Ascending aorta (tissue), 2 donors: Measurements from ENCODE around the gene SHQ1. TPM values are rescaled to one million over a fixed set of nuclear protein-coding genes. Genes with fewer than 3 reads are reported as not detected.
A peak's percentile ranks its signal among the peaks of the same experiment; 100 is the strongest.

Experiments used
- DNase-seq, 2 donors: peaks; one replicate each; pipeline ENCODE4 v3.0.0-alpha.2; 2019; ENCODE audit warnings: low spot score in 2 of 2
- H3K27ac ChIP-seq, 2 donors: fragments of 200-600 bp; sonication (generic); one replicate each; pipeline ENCODE4 v1.5.1; 2016 to 2017; ENCODE audit warnings: mild to moderate bottlenecking in 1 of 2
- H3K27me3 ChIP-seq: fragments of 200-600 bp; sonication (generic); one replicate; pipeline ENCODE4 v1.5.1; 2017
- H3K36me3 ChIP-seq, 2 donors: fragments of 200-600 bp; sonication (generic); one replicate each; pipeline ENCODE4 v1.5.1; 2016
- H3K4me1 ChIP-seq, 2 donors: fragments of 200-600 bp; sonication (generic); one replicate each; pipeline ENCODE4 v1.5.1; 2016 to 2017; ENCODE audit warnings: mild to moderate bottlenecking in 1 of 2
- H3K4me3 ChIP-seq, 2 donors: fragments of 200-600 bp; sonication (generic); one replicate each; pipeline ENCODE4 v1.5.1; 2016 to 2017; ENCODE audit warnings: mild to moderate bottlenecking in 1 of 2
- H3K9me3 ChIP-seq, 2 donors: fragments of 200-600 bp; sonication (generic); one replicate each; pipeline ENCODE4 v1.5.1; 2016
- intact Hi-C: fragments of 100-400 bp; cut with DNase I; formaldehyde crosslinking; loops from one replicate; pipeline ENCODE4 v1.15.1; 2023
- total RNA-seq: library from RNA; depleted of rRNA; stranded (reverse); fragments of >200 nt; gene quantifications from one replicate; pipeline ENCODE4 v1.1.0, GENCODE V29; 2016
- TF ChIP-seq, protein P1 (sequence below), 3 experiments: fragments of 200-600 bp in 2 of 3; fragments of 450-650 bp in 1 of 3; sonication (generic) in 2 of 3; IDR thresholded peaks; one replicate each; pipeline ENCODE4 v1.5.1; 2016 to 2019; ENCODE audit warnings: antibody characterized with exemption in 3 of 3, mild to moderate bottlenecking in 1 of 3, moderate library complexity in 1 of 3

Gene SHQ1
- total RNA-seq, 1 donor from 2014 or later: 4.2 TPM

DNA sequence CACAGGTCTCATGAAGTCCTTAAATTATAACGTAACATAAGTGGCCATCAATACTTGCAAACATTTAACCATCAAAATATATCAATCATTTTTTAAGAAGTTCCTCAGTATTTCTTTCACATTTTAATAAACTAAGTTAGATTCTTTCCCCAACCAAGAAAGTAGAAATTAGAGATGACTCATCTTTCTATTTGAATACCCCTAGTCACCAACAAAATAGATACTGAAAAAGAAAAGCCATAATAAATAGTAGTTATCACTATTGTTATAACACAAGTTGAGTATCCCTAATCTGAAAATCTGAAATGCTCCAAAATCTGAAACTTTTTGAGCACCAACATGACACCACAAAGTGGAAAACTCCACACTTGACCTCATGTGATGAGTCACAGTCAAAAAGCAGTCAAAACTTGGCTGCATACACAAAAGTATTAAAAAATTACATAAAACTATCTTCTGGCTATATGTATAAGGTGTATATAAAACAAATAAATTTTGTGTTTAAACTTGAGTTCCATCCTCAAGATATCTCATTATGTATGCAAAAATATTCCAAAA, 3.7 kb downstream of the SHQ1 start:
- intact Hi-C loops: no loop called here
- TF ChIP-seq, protein P1, sequence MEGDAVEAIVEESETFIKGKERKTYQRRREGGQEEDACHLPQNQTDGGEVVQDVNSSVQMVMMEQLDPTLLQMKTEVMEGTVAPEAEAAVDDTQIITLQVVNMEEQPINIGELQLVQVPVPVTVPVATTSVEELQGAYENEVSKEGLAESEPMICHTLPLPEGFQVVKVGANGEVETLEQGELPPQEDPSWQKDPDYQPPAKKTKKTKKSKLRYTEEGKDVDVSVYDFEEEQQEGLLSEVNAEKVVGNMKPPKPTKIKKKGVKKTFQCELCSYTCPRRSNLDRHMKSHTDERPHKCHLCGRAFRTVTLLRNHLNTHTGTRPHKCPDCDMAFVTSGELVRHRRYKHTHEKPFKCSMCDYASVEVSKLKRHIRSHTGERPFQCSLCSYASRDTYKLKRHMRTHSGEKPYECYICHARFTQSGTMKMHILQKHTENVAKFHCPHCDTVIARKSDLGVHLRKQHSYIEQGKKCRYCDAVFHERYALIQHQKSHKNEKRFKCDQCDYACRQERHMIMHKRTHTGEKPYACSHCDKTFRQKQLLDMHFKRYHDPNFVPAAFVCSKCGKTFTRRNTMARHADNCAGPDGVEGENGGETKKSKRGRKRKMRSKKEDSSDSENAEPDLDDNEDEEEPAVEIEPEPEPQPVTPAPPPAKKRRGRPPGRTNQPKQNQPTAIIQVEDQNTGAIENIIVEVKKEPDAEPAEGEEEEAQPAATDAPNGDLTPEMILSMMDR (IDR thresholded peaks at IDR 0.05): no peak

DNA sequence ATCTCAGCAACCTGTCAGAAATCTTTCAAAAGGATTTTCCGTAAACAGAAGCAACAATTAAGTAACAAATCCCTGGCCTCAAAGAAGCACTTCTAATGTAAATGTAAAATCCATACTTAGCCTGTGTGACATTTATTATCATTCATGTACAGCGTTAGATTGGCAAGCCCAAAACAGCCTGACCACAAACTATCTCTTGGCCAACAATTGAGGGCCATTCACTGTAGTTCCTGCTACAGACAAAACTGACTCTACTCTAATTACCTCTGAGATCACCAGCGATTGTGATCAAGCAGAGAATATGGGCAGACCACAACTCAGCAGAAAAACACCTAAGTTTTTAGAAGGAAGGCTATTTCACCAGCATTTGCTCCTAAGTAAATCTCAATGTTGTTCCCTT, 9.2 kb downstream of the SHQ1 start:
- intact Hi-C loops: no loop called here
- no peak overlapping the region for H3K27ac ChIP-seq
- TF ChIP-seq, protein P1 (IDR thresholded peaks at IDR 0.05): no peak
- H3K4me1 ChIP-seq: peaks cover 4 to 5% of the 10 kb centered on the region in 2 donors
- peaks cover 9 to 16% of the 10 kb centered on the region in 2 donors for H3K36me3 ChIP-seq
- DNase-seq: no peak
- no peaks in the 10 kb centered on the region for H3K27me3 ChIP-seq
- H3K9me3 ChIP-seq: no peaks in the 10 kb centered on the region
- H3K4me3 ChIP-seq: no peak overlapping the region

More for the DNA sequence above, 3.7 kb downstream of the SHQ1 start:
- DNase-seq: no peak
- no peak overlapping the region for H3K27ac ChIP-seq
- H3K4me3 ChIP-seq: no peak overlapping the region
- H3K9me3 ChIP-seq: no peaks in the 10 kb centered on the region
- peaks cover 2 to 16% of the 10 kb centered on the region in 2 donors for H3K36me3 ChIP-seq
- no peaks in the 10 kb centered on the region for H3K27me3 ChIP-seq
- H3K4me1 ChIP-seq: peaks cover 7 to 9% of the 10 kb centered on the region in 2 donors

DNA sequence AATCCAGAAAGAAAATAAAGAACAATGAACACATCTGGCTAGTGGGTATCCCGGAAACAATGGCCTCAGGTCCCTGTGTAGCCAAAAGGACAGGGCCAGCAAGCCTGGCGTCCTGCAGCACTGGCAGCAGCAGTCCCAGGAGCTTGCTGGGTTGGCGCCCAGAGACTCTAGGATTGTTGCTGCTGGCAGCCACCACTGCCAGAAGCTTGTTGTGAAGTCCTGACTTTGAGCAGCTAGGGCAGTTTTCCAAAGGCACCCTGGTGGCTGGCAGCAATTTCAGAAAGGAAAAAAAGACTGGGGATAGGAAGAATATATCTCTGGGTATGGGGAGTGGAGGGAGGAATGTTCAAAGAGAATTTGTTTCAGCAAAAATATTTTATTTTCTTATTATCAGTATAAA, 11.3 kb downstream of the SHQ1 start:
- Histone ChIP-seq H3K9me3 (no peaks in the 10 kb centered on the region), H3K4me3 (no peak overlapping the region), H3K4me1 (peaks cover 4 to 5% of the 10 kb centered on the region in 2 donors), H3K36me3 (peaks cover 9 to 16% of the 10 kb centered on the region in 2 donors), H3K27me3 (no peaks in the 10 kb centered on the region), H3K27ac (no peak overlapping the region)
- intact Hi-C loops: no loop called here
- TF ChIP-seq, protein P1 (IDR thresholded peaks at IDR 0.05): no peak
- DNase-seq: peak in 1 of 2 donors; percentile 84

DNA sequence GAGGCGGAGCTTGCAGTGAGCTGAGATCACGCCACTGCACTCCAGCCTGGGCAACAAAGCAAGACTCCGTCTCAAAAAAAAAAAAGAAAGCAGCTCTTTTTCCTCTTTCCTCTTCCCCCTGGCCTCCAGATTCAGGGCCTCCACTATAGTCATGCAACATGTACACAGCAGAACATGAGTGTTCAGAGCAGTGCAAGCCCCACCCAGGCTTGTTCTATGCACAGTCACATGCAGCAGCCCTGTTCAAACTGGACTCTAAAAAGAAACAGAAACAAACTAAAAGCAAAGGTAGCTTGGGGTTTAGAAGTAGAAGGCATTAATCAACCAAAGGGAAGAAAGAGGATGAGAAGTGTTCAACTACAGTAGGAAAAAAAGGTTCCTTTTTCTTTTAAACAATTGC, 11.8 kb downstream of the SHQ1 start:
- Histone ChIP-seq H3K4me3 (no peak overlapping the region), H3K27me3 (no peaks in the 10 kb centered on the region), H3K4me1 (peaks cover 4 to 5% of the 10 kb centered on the region in 2 donors), H3K27ac (no peak overlapping the region), H3K36me3 (peaks cover 9 to 12% of the 10 kb centered on the region in 2 donors), H3K9me3 (no peaks in the 10 kb centered on the region)
- intact Hi-C loops: no loop called here
- no peak for DNase-seq
- TF ChIP-seq, protein P1 (IDR thresholded peaks at IDR 0.05): no peak

DNA sequence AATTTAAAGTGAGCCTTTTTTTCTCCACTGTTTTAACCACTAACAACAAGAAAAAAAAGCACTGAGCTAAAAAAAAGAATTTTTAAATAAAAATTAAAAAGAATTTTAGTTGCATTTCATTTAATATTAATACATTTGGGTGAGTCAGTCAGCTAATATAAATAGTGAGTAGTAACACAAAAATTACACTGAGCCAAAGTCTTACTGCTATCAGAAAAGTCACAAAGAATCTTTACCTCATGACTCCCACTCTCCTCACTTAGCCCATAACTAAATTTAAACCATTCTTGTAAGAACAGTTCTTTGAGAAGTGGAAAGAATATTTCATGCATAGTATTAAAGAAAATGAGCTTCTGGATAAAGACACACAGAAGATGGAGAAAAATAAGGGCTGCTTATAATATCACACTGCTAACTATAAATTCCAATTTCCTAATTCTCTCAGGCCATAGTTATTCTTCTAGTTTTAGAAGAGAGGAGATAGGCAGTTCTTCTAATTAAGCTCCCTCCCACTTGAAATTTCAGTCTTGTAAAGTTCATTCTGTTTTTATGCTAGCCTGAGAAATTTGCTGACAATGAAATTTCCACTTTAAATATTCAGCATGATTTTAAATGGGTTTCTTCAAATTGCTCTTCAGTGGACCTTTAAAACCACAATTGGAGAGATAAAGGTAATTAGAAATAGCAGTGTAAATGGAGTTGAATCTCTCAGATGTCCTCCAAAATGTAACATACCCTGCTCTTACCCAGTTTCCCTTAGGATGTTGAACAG, 17.6 kb downstream of the SHQ1 start:
- Histone ChIP-seq H3K9me3 (no peaks in the 10 kb centered on the region), H3K27ac (no peak overlapping the region), H3K4me1 (peaks cover 0 to 2% of the 10 kb centered on the region in 2 donors), H3K27me3 (no peaks in the 10 kb centered on the region), H3K4me3 (no peak overlapping the region), H3K36me3 (no peaks in the 10 kb centered on the region)
- intact Hi-C loops: no loop called here
- TF ChIP-seq, protein P1 (IDR thresholded peaks at IDR 0.05): no peak
- DNase-seq: no peak
